ENCODE results near the gene PDE11A. TPM values are rescaled to one million over a fixed set of nuclear protein-coding genes. Genes with fewer than 3 reads are reported as not detected.

Gene PDE11A
- total and polyA plus RNA-seq, 2 of the 13 experiments (the other 11 are each of a cell fraction or from before 2014, with no cell fraction given), result 1.2 to 1.7 TPM

- Histone ChIP-seq H3K27me3 (ENCODE audit: control insufficient read depth in 1 of 2, insufficient read depth in 2 of 2, low read length in 2 of 2) (no peaks in the 10 kb centered on the region; a peak in 1 of 5 replicates), H4K20me1 (ENCODE audit: insufficient read depth, low read length) (no peaks in the 10 kb centered on the region), H3K4me2 (ENCODE audit: low read depth, low read length) (no peak overlapping the region), H3K9me3 (ENCODE audit: low read length) (no peaks in the 10 kb centered on the region), H3K79me2 (ENCODE audit: insufficient read depth, low read length) (no peaks in the 10 kb centered on the region), H3K4me3 (replicated peaks in 1 of 3; ENCODE audit: insufficient read depth in 1 of 3, low read depth in 2 of 3, low read length in 3 of 3) (no peak overlapping the region), H3K9ac (ENCODE audit: insufficient read depth, low read depth, low read length) (no peak overlapping the region), H3K4me1 (ENCODE audit: insufficient read depth, low read length) (peaks cover 5% of the 10 kb centered on the region), H2AFZ (ENCODE audit: low read length) (no peak overlapping the region), H3K36me3 (replicated peaks in 1 of 2; ENCODE audit: control insufficient read depth in 1 of 2, insufficient read depth in 2 of 2, low read length in 2 of 2) (no peaks in the 10 kb centered on the region), H3K27ac (ENCODE audit: extremely low read length, insufficient read depth, low read length) (no peak overlapping the region)
- FAIRE-seq (no peak), DNase-seq (ENCODE audit: low spot score) (no peak), ATAC-seq (no peak)
- TF ChIP-seq KDM4B (CRISPR knock-in tag; IDR thresholded peaks at IDR 0.05) (no peak), ZBTB42 (CRISPR knock-in tag; IDR thresholded peaks at IDR 0.05) (no peak), GFI1 (CRISPR knock-in tag; IDR thresholded peaks at IDR 0.05; ENCODE audit: borderline replicate concordance) (no peak), STAT5B (CRISPR knock-in tag; IDR thresholded peaks at IDR 0.05) (no peak), ZNF430 (CRISPR knock-in tag; IDR thresholded peaks at IDR 0.05) (no peak), CENPX (CRISPR knock-in tag; IDR thresholded peaks at IDR 0.05) (no peak), SNAI1 (CRISPR knock-in tag; IDR thresholded peaks at IDR 0.05; ENCODE audit: borderline replicate concordance) (no peak), ZNF234 (CRISPR knock-in tag; conservative IDR thresholded peaks at IDR 0.05) (no peak), ATF1 (CRISPR knock-in tag; IDR thresholded peaks at IDR 0.05) (no peak), FOXK1 (CRISPR knock-in tag; IDR thresholded peaks at IDR 0.05; ENCODE audit: borderline replicate concordance, low read depth) (no peak), SIX4 (CRISPR knock-in tag; IDR thresholded peaks at IDR 0.05) (no peak), HNRNPL (IDR thresholded peaks at IDR 0.05; ENCODE audit: low read depth, low read length) (no peak)
- no TSS peak for BruUV-seq (replicated peaks)
- ChIA-PET POLR2A (no interaction called here), CTCF (ENCODE audit: low intra/inter-chr PET ratio, low total read pairs) (no interaction called here)
- WGBS (ENCODE audit: low lambda C conversion rate), result 68% methylated on average over 6 of the region's 6 CpGs
- intact Hi-C loops (cut with micrococcal nuclease; ENCODE audit: unreplicated experiment), result no loop called here
- in situ Hi-C loops (cut with HindIII; ENCODE audit: extremely low pct_ligation_motif_present, low pct_unique_long_range_greater_than_20kb), result no loop called here
These were observed 392.7 kb downstream of the PDE11A start for GRCh38 chr2:177679611-177680605.
